ENCODE measurements around the gene TCF12.

TCF12 gene

DNA sequence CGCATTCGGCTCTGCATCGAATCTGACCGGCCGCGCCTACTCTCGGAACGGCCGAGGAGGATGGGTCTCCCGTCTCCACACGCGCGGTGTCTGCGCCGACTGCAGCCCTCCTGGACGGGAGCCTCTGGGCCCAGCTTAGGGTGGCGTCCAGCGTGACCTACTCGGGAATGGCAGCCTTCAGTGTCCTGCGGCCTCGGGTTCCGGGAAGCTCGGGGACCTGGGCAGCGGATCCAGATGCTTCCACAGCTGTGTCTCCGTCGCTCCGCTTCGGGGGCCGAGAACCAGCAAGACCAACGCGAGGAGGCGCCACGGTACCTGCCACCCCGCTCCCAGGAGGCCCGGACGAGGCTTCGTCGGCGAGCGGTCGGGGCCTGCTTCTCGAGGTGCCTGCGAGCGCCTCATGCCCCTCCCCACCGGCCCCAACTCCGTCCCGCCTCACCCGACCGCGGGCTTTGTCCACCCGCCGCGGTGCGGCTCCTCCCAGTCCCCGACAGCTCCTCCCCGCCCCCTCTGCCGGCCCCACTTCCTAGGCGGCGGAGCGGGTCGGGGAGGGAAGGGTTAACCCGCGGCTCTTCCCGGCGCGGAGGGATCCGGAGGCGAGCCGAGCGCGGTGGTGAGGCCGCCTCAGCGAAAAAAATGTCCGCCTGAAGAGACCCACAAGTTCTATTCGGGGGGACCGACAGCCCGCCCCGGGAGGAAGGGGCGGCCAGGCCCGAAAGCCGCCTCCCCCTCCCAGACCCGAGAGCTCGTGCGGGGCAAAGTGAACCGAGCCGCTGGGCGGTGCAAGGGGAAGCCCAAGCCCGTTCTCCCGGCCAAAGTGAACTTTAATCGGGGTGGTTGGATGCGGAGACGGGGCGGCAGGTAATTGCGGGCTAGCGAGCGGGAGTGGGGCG is at the start of gene TCF12:
Gene TCF12 (plus strand): TSS at position 599 of the 893 bp plus-strand sequence. CDS start 1,270 bp downstream, outside the sequence.
- TF ChIP-seq CTCF (IDR thresholded peaks at IDR 0.05; ENCODE audit: insufficient read depth, missing control alignments) = peak; percentile 27
- no peak for FAIRE-seq
- peak; percentile 80 for DNase-seq (ENCODE audit: insufficient read length, low spot score)

GRCh38 chr15:56869573-56869972 is 48.9 kb upstream of the TCF12 start:
- DNase-seq (ENCODE audit: insufficient read length, low spot score) = no peak

GRCh38 chr15:56871185-56871584 is 47.3 kb upstream of the TCF12 start:
- FAIRE-seq = no peak
- TF ChIP-seq CTCF (IDR thresholded peaks at IDR 0.05; ENCODE audit: insufficient read depth, missing control alignments) = no peak
- DNase-seq (ENCODE audit: insufficient read length, low spot score) = no peak

More at GRCh38 chr15:56869573-56869972, 48.9 kb upstream of the TCF12 start:
- peak; percentile 55 for TF ChIP-seq CTCF (IDR thresholded peaks at IDR 0.05; ENCODE audit: insufficient read depth, missing control alignments)
- FAIRE-seq = peak; percentile 60

DNA sequence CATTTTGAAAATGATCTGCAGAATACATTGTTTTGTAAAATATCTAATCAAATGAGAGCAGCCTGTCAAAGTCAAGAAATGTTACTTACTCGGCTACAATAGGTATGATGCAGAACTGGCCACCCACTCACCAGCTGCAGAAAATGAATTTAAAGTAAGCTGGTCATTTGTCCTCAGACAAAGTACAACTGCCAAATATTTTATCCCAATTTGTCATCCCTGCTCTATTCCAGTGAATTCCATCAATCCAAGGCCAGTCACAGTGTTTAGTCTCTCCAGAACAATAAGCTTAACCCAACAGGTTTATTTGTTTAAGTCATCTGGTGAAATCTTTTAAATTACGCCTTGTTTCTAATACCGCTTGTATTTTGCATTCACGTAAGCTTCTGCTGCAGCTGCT is 46.6 kb upstream of the TCF12 start:
- no peak for DNase-seq (ENCODE audit: insufficient read length, low spot score)

DNA sequence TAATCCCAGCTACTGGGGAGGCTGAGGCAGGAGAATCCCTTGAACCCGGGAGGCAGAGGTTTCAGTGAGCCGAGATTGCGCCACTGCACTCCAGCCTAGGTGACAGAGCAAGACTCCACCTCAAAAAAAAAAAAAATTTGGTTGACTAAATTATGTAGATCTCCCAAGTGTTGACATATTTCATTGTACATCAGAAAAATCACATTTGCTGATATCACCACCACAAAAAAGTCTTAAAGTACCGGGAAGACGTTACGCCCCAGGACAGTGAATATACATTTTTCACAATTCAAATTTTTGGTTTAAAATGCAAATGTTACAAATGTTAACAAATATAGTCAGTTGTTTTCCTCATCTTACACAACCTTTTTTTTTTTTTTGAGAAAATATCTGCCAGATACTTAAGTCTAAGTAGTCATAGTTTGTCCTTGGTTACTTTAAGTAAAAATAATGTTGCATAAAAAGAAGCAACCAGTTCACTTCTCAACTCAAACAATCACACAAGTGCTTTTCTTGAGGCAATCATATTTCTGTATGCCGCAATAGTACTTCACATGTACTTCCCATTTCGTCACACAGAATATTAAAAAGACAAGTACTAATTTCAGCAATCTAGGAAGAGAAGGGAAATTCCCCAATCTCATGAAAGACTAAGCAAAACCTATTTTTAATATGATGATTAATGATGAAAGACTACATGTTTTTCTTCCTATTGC is 41.0 kb upstream of the TCF12 start:
- DNase-seq (ENCODE audit: insufficient read length, low spot score) (no peak), FAIRE-seq (no peak)
- TF ChIP-seq CTCF (IDR thresholded peaks at IDR 0.05; ENCODE audit: insufficient read depth, missing control alignments) = no peak

More for the DNA sequence above, 46.6 kb upstream of the TCF12 start:
- FAIRE-seq = no peak
- no peak for TF ChIP-seq CTCF (IDR thresholded peaks at IDR 0.05; ENCODE audit: insufficient read depth, missing control alignments)

DNA sequence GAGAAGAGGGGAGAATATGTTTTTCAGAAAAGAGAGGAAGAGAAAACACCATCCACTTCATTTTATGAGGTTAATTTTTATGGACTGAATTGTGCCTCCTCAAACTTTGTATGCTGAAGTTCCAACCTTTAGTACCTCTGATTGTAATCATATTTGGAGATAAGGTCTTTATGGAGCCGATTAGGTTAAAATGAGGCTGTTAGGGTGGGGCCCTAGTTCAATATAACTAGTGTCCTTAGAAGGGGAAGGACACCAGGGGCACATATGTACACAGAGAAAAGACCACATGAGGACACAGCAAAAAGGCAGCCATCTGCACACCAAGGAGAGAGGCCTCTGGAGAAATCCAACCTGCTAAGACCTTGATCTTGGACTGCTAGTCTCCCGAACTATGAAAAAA is 38.9 kb upstream of the TCF12 start:
- no peak for FAIRE-seq
- no peak for DNase-seq (ENCODE audit: insufficient read length, low spot score)
- no peak for TF ChIP-seq CTCF (IDR thresholded peaks at IDR 0.05; ENCODE audit: insufficient read depth, missing control alignments)
